PC-9 (cell line): ENCODE results near the gene DNAL4.

ENCODE experiments used
- CTCF ChIP-seq: fragments of 200-600 bp; sonication (generic); conservative IDR thresholded peaks from 2 replicates; pipeline ENCODE4 v1.6.1; 2017; ENCODE audit warnings: mixed run types, antibody characterized with exemption, mild to moderate bottlenecking, moderate library complexity
- EZH2 ChIP-seq: fragments of 200-600 bp; sonication (generic); IDR thresholded peaks from 2 replicates; pipeline ENCODE4 v1.8.0; 2017; ENCODE audit warnings: antibody characterized with exemption, low read depth

GRCh38 chr22:38839686-38840085 lies 45.7 kb upstream of the DNAL4 start:
- no peak for TF ChIP-seq CTCF
- no peak for TF ChIP-seq EZH2
